ENCODE results near the gene KLHL29. TPM values are rescaled to one million over a fixed set of nuclear protein-coding genes. Genes with fewer than 3 reads are reported as not detected.

KLHL29 gene
- total and polyA plus RNA-seq, 2 donors (not counting 3 experiments of a cell fraction or from before 2014, with no cell fraction given) = 4.6 to 12.7 TPM

- Histone ChIP-seq H3K4me3 (replicated peaks in 1 of 3; ENCODE audit: insufficient read depth in 1 of 3, low read depth in 1 of 3, low read length in 3 of 3) (no peak overlapping the region), H3K79me2 (ENCODE audit: control insufficient read depth, insufficient read depth, low read length) (no peaks in the 10 kb centered on the region), H3K9ac (replicated peaks; ENCODE audit: extremely low read depth, insufficient read depth, low read length) (no peak overlapping the region), H3K36me3 (ENCODE audit: control insufficient read depth in 2 of 2, extremely low read depth in 1 of 2, insufficient read depth in 2 of 2, low read length in 2 of 2) (no peaks in the 10 kb centered on the region), H3K4me1 (ENCODE audit: control insufficient read depth, extremely low read depth, insufficient read depth, low read length) (no peaks in the 10 kb centered on the region), H3K27me3 (ENCODE audit: control insufficient read depth in 2 of 2, insufficient read depth in 2 of 2, low read length in 2 of 2) (no peaks in the 10 kb centered on the region), H3K4me2 (ENCODE audit: insufficient read depth, low read length) (no peak overlapping the region), H2AFZ (ENCODE audit: low read depth, low read length) (no peak overlapping the region), H4K20me1 (replicated peaks; ENCODE audit: control insufficient read depth, extremely low read depth, insufficient read depth, low read length) (no peaks in the 10 kb centered on the region), H3K9me3 (replicated peaks; ENCODE audit: control insufficient read depth, insufficient read depth, low read length) (no peaks in the 10 kb centered on the region), H3K27ac (ENCODE audit: insufficient read depth, low read depth, low read length) (no peak overlapping the region), H3K9me1 (replicated peaks; ENCODE audit: control insufficient read depth, extremely low read depth, insufficient read depth, low read length) (no peaks in the 10 kb centered on the region)
- ChIA-PET CTCF (no interaction called here), POLR2A (no interaction called here)
- dilution Hi-C loops (cut with MboI; ENCODE audit: extremely low pct_ligation_motif_present, low sequenced_read_pairs) = no loop called here
- intact Hi-C loops (cut with micrococcal nuclease) = no loop called here
- FAIRE-seq (no peak), DNase-seq (ENCODE audit: low read depth, low spot score) (no peak)
- no TSS peak for BruUV-seq (replicated peaks)
- TF ChIP-seq JUN (IDR thresholded peaks at IDR 0.05; ENCODE audit: borderline replicate concordance, insufficient read depth, insufficient read length, low read depth) = no peak
- no peak for TF ChIP-seq EZH2 (IDR thresholded peaks at IDR 0.05; ENCODE audit: borderline replicate concordance, low read depth, low read length, severe bottlenecking)
- TF ChIP-seq MYC (IDR thresholded peaks at IDR 0.05; ENCODE audit: low read depth, low read length) = no peak
- TF ChIP-seq CTCF (IDR thresholded peaks at IDR 0.05; ENCODE audit: extremely low read depth in 1 of 2, insufficient read depth in 1 of 2, low read depth in 1 of 2, low read length in 2 of 2) = no peak
- TF ChIP-seq POLR2A (IDR thresholded peaks at IDR 0.05; ENCODE audit: low read depth, low read length) = no peak
- no peak for TF ChIP-seq MAX (IDR thresholded peaks at IDR 0.05; ENCODE audit: insufficient read depth, insufficient read length)
- TF ChIP-seq POLR2AphosphoS5 (IDR thresholded peaks at IDR 0.05; ENCODE audit: insufficient read depth, low read depth, low read length) = no peak
- no peak for TF ChIP-seq GATA2 (IDR thresholded peaks at IDR 0.05; ENCODE audit: insufficient read depth, insufficient read length, low read depth, low read length)
Measured at GRCh38 chr2:23688486-23689130, 303.6 kb downstream of the KLHL29 start.

Measured in endothelial cell of umbilical vein (primary cell).